Mucosa of stomach (tissue), 1 donor: ENCODE results near the gene NDUFAB1.

Source experiments
- H3K27me3 ChIP-seq: one replicate; pipeline ENCODE4 v1.7.0; 2013; ENCODE audit warnings: mild to moderate bottlenecking, low read length; ENCODE audit not compliant: control insufficient read depth, insufficient read depth
- H3K36me3 ChIP-seq: one replicate; pipeline ENCODE4 v1.7.0; 2013; ENCODE audit warnings: low read length; ENCODE audit not compliant: control insufficient read depth, insufficient read depth
- H3K4me1 ChIP-seq: one replicate; pipeline ENCODE4 v1.7.0; 2013; ENCODE audit warnings: mild to moderate bottlenecking, low read length; ENCODE audit not compliant: control insufficient read depth, insufficient read depth
- H3K4me3 ChIP-seq: one replicate; pipeline ENCODE4 v1.7.0; 2013; ENCODE audit warnings: low read length
- H3K9ac ChIP-seq: one replicate; pipeline ENCODE4 v1.7.0; 2013; ENCODE audit warnings: mild to moderate bottlenecking, low read length, moderate library complexity
- H3K9me3 ChIP-seq: one replicate; pipeline ENCODE4 v1.7.0; 2013; ENCODE audit warnings: mild to moderate bottlenecking, low read length, moderate library complexity; ENCODE audit not compliant: control insufficient read depth
- donor health status: Pancreatic carcinoma.

NDUFAB1 gene

GRCh38 chr16:23579371-23579770 lies 16.7 kb downstream of the NDUFAB1 start:
- no peaks in the 10 kb centered on the region for H3K9me3 ChIP-seq

GRCh38 chr16:23578101-23578830 lies 17.9 kb downstream of the NDUFAB1 start:
- Histone ChIP-seq H3K9ac (no peak overlapping the region), H3K4me3 (no peak overlapping the region), H3K4me1 (no peaks in the 10 kb centered on the region), H3K9me3 (no peaks in the 10 kb centered on the region), H3K27me3 (no peaks in the 10 kb centered on the region), H3K36me3 (peaks cover 5% of the 10 kb centered on the region)

More at GRCh38 chr16:23579371-23579770, 16.7 kb downstream of the NDUFAB1 start:
- no peaks in the 10 kb centered on the region for H3K27me3 ChIP-seq
- no peak overlapping the region for H3K4me3 ChIP-seq
- H3K36me3 ChIP-seq, result peaks cover 6% of the 10 kb centered on the region
- H3K4me1 ChIP-seq, result no peaks in the 10 kb centered on the region
- H3K9ac ChIP-seq, result no peak overlapping the region

GRCh38 chr16:23577493-23577892 lies 18.6 kb downstream of the NDUFAB1 start:
- no peaks in the 10 kb centered on the region for H3K9me3 ChIP-seq
- no peak overlapping the region for H3K9ac ChIP-seq
- H3K36me3 ChIP-seq, result peaks cover 5% of the 10 kb centered on the region
- no peak overlapping the region for H3K4me3 ChIP-seq
- no peaks in the 10 kb centered on the region for H3K27me3 ChIP-seq
- no peaks in the 10 kb centered on the region for H3K4me1 ChIP-seq

GRCh38 chr16:23575834-23576233 lies 20.3 kb downstream of the NDUFAB1 start:
- H3K4me1 ChIP-seq, result no peaks in the 10 kb centered on the region
- H3K9ac ChIP-seq, result no peak overlapping the region
- H3K27me3 ChIP-seq, result no peaks in the 10 kb centered on the region
- H3K9me3 ChIP-seq, result no peaks in the 10 kb centered on the region
- H3K36me3 ChIP-seq, result peaks cover 8% of the 10 kb centered on the region
- H3K4me3 ChIP-seq, result no peak overlapping the region

- Histone ChIP-seq H3K9ac (no peak overlapping the region), H3K27me3 (no peaks in the 10 kb centered on the region), H3K4me1 (no peaks in the 10 kb centered on the region), H3K9me3 (no peaks in the 10 kb centered on the region), H3K36me3 (peaks cover 5% of the 10 kb centered on the region), H3K4me3 (no peak overlapping the region)
Measured at GRCh38 chr16:23573817-23574216, 22.3 kb downstream of the NDUFAB1 start.

GRCh38 chr16:23572394-23572793 lies 23.7 kb downstream of the NDUFAB1 start:
- Histone ChIP-seq H3K9ac (no peak overlapping the region), H3K4me1 (no peaks in the 10 kb centered on the region), H3K9me3 (no peaks in the 10 kb centered on the region), H3K4me3 (no peak overlapping the region), H3K27me3 (no peaks in the 10 kb centered on the region), H3K36me3 (peaks cover 10% of the 10 kb centered on the region)

GRCh38 chr16:23571895-23572294 lies 24.2 kb downstream of the NDUFAB1 start:
- no peaks in the 10 kb centered on the region for H3K4me1 ChIP-seq
- no peak overlapping the region for H3K4me3 ChIP-seq
- peaks cover 10% of the 10 kb centered on the region for H3K36me3 ChIP-seq
- no peaks in the 10 kb centered on the region for H3K9me3 ChIP-seq
- no peak overlapping the region for H3K9ac ChIP-seq
- no peaks in the 10 kb centered on the region for H3K27me3 ChIP-seq

GRCh38 chr16:23570992-23571632 lies 25.0 kb downstream of the NDUFAB1 start:
- Histone ChIP-seq H3K36me3 (peaks cover 10% of the 10 kb centered on the region), H3K4me3 (no peak overlapping the region), H3K27me3 (no peaks in the 10 kb centered on the region), H3K9me3 (no peaks in the 10 kb centered on the region), H3K4me1 (no peaks in the 10 kb centered on the region), H3K9ac (no peak overlapping the region)

GRCh38 chr16:23567602-23568001 lies 28.5 kb downstream of the NDUFAB1 start:
- no peak overlapping the region for H3K9ac ChIP-seq
- H3K4me1 ChIP-seq, result no peaks in the 10 kb centered on the region
- H3K27me3 ChIP-seq, result no peaks in the 10 kb centered on the region
- no peak overlapping the region for H3K4me3 ChIP-seq
- no peaks in the 10 kb centered on the region for H3K9me3 ChIP-seq
- H3K36me3 ChIP-seq, result peaks cover 17% of the 10 kb centered on the region

GRCh38 chr16:23566724-23567123 lies 29.4 kb downstream of the NDUFAB1 start:
- no peaks in the 10 kb centered on the region for H3K4me1 ChIP-seq
- H3K4me3 ChIP-seq, result no peak overlapping the region
- no peak overlapping the region for H3K9ac ChIP-seq
- no peaks in the 10 kb centered on the region for H3K27me3 ChIP-seq
- H3K9me3 ChIP-seq, result no peaks in the 10 kb centered on the region
- peaks cover 17% of the 10 kb centered on the region for H3K36me3 ChIP-seq

- no peak overlapping the region for H3K9ac ChIP-seq
- H3K4me1 ChIP-seq, result no peaks in the 10 kb centered on the region
- H3K36me3 ChIP-seq, result peaks cover 18% of the 10 kb centered on the region
- no peak overlapping the region for H3K4me3 ChIP-seq
- no peaks in the 10 kb centered on the region for H3K9me3 ChIP-seq
- H3K27me3 ChIP-seq, result no peaks in the 10 kb centered on the region
Measured at GRCh38 chr16:23564575-23565363, 31.3 kb downstream of the NDUFAB1 start.

GRCh38 chr16:23563186-23563585 lies 32.9 kb downstream of the NDUFAB1 start:
- Histone ChIP-seq H3K36me3 (peaks cover 14% of the 10 kb centered on the region), H3K4me1 (peaks cover 5% of the 10 kb centered on the region), H3K4me3 (no peak overlapping the region), H3K27me3 (no peaks in the 10 kb centered on the region), H3K9me3 (no peaks in the 10 kb centered on the region), H3K9ac (no peak overlapping the region)
